HCT116 (cell line): ENCODE results near the gene GINS3. TPM values are rescaled to one million over a fixed set of nuclear protein-coding genes. Genes with fewer than 3 reads are reported as not detected.

Experiments used
- ATAC-seq: fragments of 200-7000 bp; cut with Tn5 transposase; 2 replicates; pipeline ENCODE4 v1.9.1; 2020; ENCODE audit warnings: mild to moderate bottlenecking, moderate library complexity
- BruUV-seq: library from RNA; stranded (reverse); fragments of 400-500 nt; replicated peaks from 2 replicates; lab custom pipeline; 2021; lab: Mats Ljungman, UMichigan
- CTCF ChIA-PET: fragments of 300-600 bp; sonication (Branson Sonifier 250); formaldehyde crosslinking; loops from one replicate; lab custom pipeline; 2021; ENCODE audit warnings: antibody characterized with exemption; lab: Charles Lee
- POLR2A ChIA-PET: fragments of 300-600, 350-600 bp; sonication (Branson Sonifier 250); formaldehyde crosslinking; loops from one replicate; lab custom pipeline; 2021; ENCODE audit warnings: antibody characterized with exemption; lab: Charles Lee
- RAD21 ChIA-PET, 2 experiments: fragments of 300-600 bp; sonication (Branson Sonifier 250); formaldehyde crosslinking; loops; one replicate each; lab custom pipeline; 2023; ENCODE audit warnings: low total read pairs in 2 of 2; ENCODE audit not compliant: uncharacterized antibody in 2 of 2, unreplicated experiment in 2 of 2, low non-redundant PET in 1 of 2; lab: Charles Lee
- DNase-seq: peaks from one replicate; pipeline ENCODE4 v3.0.0-alpha.2; 2010; ENCODE audit warnings: low read depth, low spot score
- H2AFZ ChIP-seq: fragments of 200-600 bp; shearing (Covaris generic), sonication (generic); 2 replicates; pipeline ENCODE4 v1.6.1; 2017; ENCODE audit warnings: low read depth, mixed run types, mixed read lengths, antibody characterized with exemption, low read length; ENCODE audit not compliant: poor library complexity, severe bottlenecking
- H3K27ac ChIP-seq: 2 replicates; pipeline ENCODE4 v1.5.1; 2012; ENCODE audit warnings: low read depth, low read length
- H3K27me3 ChIP-seq: fragments of 200-600 bp; sonication (generic); 2 replicates; pipeline ENCODE4 v1.6.1; 2016; ENCODE audit warnings: mixed run types, low read length, mixed read lengths; ENCODE audit not compliant: insufficient read depth
- H3K36me3 ChIP-seq, 2 experiments: fragments of 200-500 bp in 1 of 2; fragments of 200-600 bp in 1 of 2; sonication (Bioruptor generic) in 1 of 2; sonication (generic) in 1 of 2; 2 replicates each; pipeline versions ENCODE4 v1.5.1 to v1.6.1; 2014 to 2016; ENCODE audit warnings: low read length in 2 of 2, inconsistent platforms in 1 of 2, mixed read lengths in 1 of 2, mixed run types in 1 of 2; ENCODE audit not compliant: insufficient read depth in 2 of 2, control insufficient read depth in 1 of 2
- H3K4me1 ChIP-seq, 2 experiments: fragments of 200-600 bp in 1 of 2; sonication (generic) in 1 of 2; 2 replicates each; pipeline versions ENCODE4 v1.5.1 to v1.6.1; 2012 to 2017; ENCODE audit warnings: low read length in 2 of 2, inconsistent platforms in 1 of 2, mild to moderate bottlenecking in 1 of 2, mixed read lengths in 1 of 2, mixed run types in 1 of 2, moderate library complexity in 1 of 2; ENCODE audit not compliant: insufficient read depth in 2 of 2, control insufficient read depth in 1 of 2
- H3K4me2 ChIP-seq: fragments of 200-600 bp; sonication (generic); 2 replicates; pipeline ENCODE4 v1.6.1; 2017; ENCODE audit warnings: mixed run types, low read length, mixed read lengths
- H3K4me3 ChIP-seq, 2 experiments: fragments of 200-600 bp in 1 of 2; sonication (generic) in 1 of 2; replicated peaks in 1 of 2; 2 replicates each; pipeline ENCODE4 v1.5.1; 2011 to 2016; ENCODE audit warnings: low read length in 2 of 2, control low read depth in 1 of 2, low read depth in 1 of 2, mild to moderate bottlenecking in 1 of 2, mixed read lengths in 1 of 2, mixed run types in 1 of 2
- H3K79me2 ChIP-seq: fragments of 200-600 bp; sonication (generic); 2 replicates; pipeline ENCODE4 v1.6.1; 2017; ENCODE audit warnings: mild to moderate bottlenecking, mixed run types, low read length, moderate library complexity, mixed read lengths; ENCODE audit not compliant: insufficient read depth
- H3K9ac ChIP-seq: fragments of 200-600 bp; sonication (generic); 2 replicates; pipeline ENCODE4 v1.6.1; 2016; ENCODE audit warnings: low read length, mixed read lengths
- H3K9me2 ChIP-seq: fragments of 200-600 bp; sonication (generic), shearing (Covaris generic); 2 replicates; pipeline ENCODE4 v1.6.1; 2017; ENCODE audit warnings: mixed run types, mild to moderate bottlenecking, moderate library complexity; ENCODE audit not compliant: insufficient read depth
- H3K9me3 ChIP-seq, 2 experiments: fragments of 200-500 bp in 1 of 2; fragments of 200-600 bp in 1 of 2; sonication (Bioruptor generic) in 1 of 2; sonication (generic) in 1 of 2; 2 replicates each; pipeline ENCODE4 v1.6.1; 2014 to 2017; ENCODE audit warnings: low read length in 2 of 2, mixed read lengths in 2 of 2, inconsistent platforms in 1 of 2, low read depth in 1 of 2, mild to moderate bottlenecking in 1 of 2, mixed run types in 1 of 2, moderate library complexity in 1 of 2; ENCODE audit not compliant: control insufficient read depth in 1 of 2, insufficient read depth in 1 of 2
- H4K20me1 ChIP-seq: fragments of 200-600 bp; sonication (generic), shearing (Covaris generic); 2 replicates; pipeline ENCODE4 v1.6.1; 2017; ENCODE audit warnings: mixed run types, mild to moderate bottlenecking, moderate library complexity; ENCODE audit not compliant: insufficient read depth
- CEBPB ChIP-seq: IDR thresholded peaks from 2 replicates; pipeline ENCODE4 v1.6.1; 2012; ENCODE audit warnings: low read depth
- CTCF ChIP-seq, 3 experiments: fragments of 200-600 bp in 1 of 3; sonication (generic) in 1 of 3; IDR thresholded peaks in 2 of 3; conservative IDR thresholded peaks in 1 of 3; 2 replicates each; pipeline ENCODE4 v1.5.1; 2012 to 2017; ENCODE audit warnings: low read depth in 2 of 3, low read length in 2 of 3, antibody characterized with exemption in 1 of 3, borderline replicate concordance in 1 of 3, control low read depth in 1 of 3, mild to moderate bottlenecking in 1 of 3, mixed read lengths in 1 of 3, mixed run types in 1 of 3, moderate library complexity in 1 of 3; ENCODE audit not compliant: insufficient read depth in 1 of 3
- EGR1 ChIP-seq: IDR thresholded peaks from 2 replicates; pipeline ENCODE4 v1.6.1; 2012; ENCODE audit warnings: low read depth
- EZH2 ChIP-seq: fragments of 200-600 bp; sonication (generic); IDR thresholded peaks from 2 replicates; pipeline ENCODE4 v1.6.1; 2017; ENCODE audit warnings: antibody characterized with exemption, mixed run types
- EZH2phosphoT487 ChIP-seq: fragments of 200-600 bp; IDR thresholded peaks from 2 replicates; pipeline ENCODE4 v1.6.1; 2018; ENCODE audit warnings: antibody characterized with exemption, borderline replicate concordance
- FOSL1 ChIP-seq: IDR thresholded peaks from 2 replicates; pipeline ENCODE4 v1.6.1; 2012; ENCODE audit warnings: low read depth
- JUND ChIP-seq: IDR thresholded peaks from 2 replicates; pipeline ENCODE4 v1.6.1; 2012
- POLR2A ChIP-seq: IDR thresholded peaks from 2 replicates; pipeline ENCODE4 v1.7.0; 2011; ENCODE audit warnings: borderline replicate concordance; ENCODE audit not compliant: insufficient read depth, insufficient read length; ENCODE audit errors: extremely low read depth
- POLR2AphosphoS5 ChIP-seq: IDR thresholded peaks from 2 replicates; pipeline ENCODE4 v1.6.1; 2011; ENCODE audit warnings: mild to moderate bottlenecking, low read depth, low read length, moderate library complexity
- RAD21 ChIP-seq: IDR thresholded peaks from 2 replicates; pipeline ENCODE4 v1.6.1; 2012; ENCODE audit warnings: low read depth, mild to moderate bottlenecking
- REST ChIP-seq: IDR thresholded peaks from 2 replicates; pipeline ENCODE4 v1.6.1; 2012; ENCODE audit warnings: low read depth
- SIN3A ChIP-seq: IDR thresholded peaks from 2 replicates; pipeline ENCODE4 v1.6.1; 2012; ENCODE audit warnings: low read depth
- SP1 ChIP-seq: IDR thresholded peaks from 2 replicates; pipeline ENCODE4 v1.6.1; 2012; ENCODE audit warnings: low read depth
- SRF ChIP-seq: IDR thresholded peaks from 2 replicates; pipeline ENCODE4 v1.6.1; 2012; ENCODE audit warnings: low read depth
- TCF7L2 ChIP-seq: IDR thresholded peaks from 2 replicates; pipeline ENCODE4 v1.7.0; 2011; ENCODE audit warnings: borderline replicate concordance, inconsistent platforms; ENCODE audit not compliant: insufficient read depth, insufficient read length; ENCODE audit errors: extremely low read depth
- YY1 ChIP-seq: IDR thresholded peaks from 2 replicates; pipeline ENCODE4 v1.6.1; 2011; ENCODE audit warnings: low read length, low read depth, moderate library complexity, mild to moderate bottlenecking; ENCODE audit not compliant: insufficient replicate concordance; ENCODE audit errors: extremely low read depth
- ZBTB33 ChIP-seq: IDR thresholded peaks from 2 replicates; pipeline ENCODE4 v1.6.1; 2011; ENCODE audit warnings: mild to moderate bottlenecking, low read length, moderate library complexity; ENCODE audit not compliant: insufficient replicate concordance; ENCODE audit errors: extremely low read depth
- intact Hi-C: fragments of 100-400 bp; cut with micrococcal nuclease; formaldehyde crosslinking; loops from 2 replicates; pipeline ENCODE4 v1.10.0; 2022
- total RNA-seq: library from RNA; stranded (reverse); gene quantifications from one replicate; pipeline ENCODE4 v1.2.1, GENCODE V29; 2021; ENCODE audit not compliant: unreplicated experiment

GINS3 gene
- total RNA-seq, 1 experiment from 2014 or later = 12.1 TPM

- no peak for TF ChIP-seq ZBTB33
- no peak for TF ChIP-seq TCF7L2
- no peak for TF ChIP-seq YY1
- no peak for TF ChIP-seq SP1
Measured at GRCh38 chr16:58377932-58378331, 14.3 kb upstream of the GINS3 start (continued).

- no peaks in the 10 kb centered on the region for H3K4me1 ChIP-seq
- RAD21 ChIA-PET = no interaction called here
- no peaks in the 10 kb centered on the region for H3K27me3 ChIP-seq
- H3K27ac ChIP-seq = no peak overlapping the region
- H3K4me2 ChIP-seq = no peak overlapping the region
- H3K4me3 ChIP-seq = no peak overlapping the region
- H3K79me2 ChIP-seq = no peaks in the 10 kb centered on the region
- H3K9me2 ChIP-seq = no peaks in the 10 kb centered on the region
- ATAC-seq (no peak), DNase-seq (no peak)
- intact Hi-C loops = no loop called here
- no peaks in the 10 kb centered on the region for H4K20me1 ChIP-seq
- CTCF ChIA-PET = no interaction called here
- H3K9me3 ChIP-seq = no peaks in the 10 kb centered on the region
- no peak overlapping the region for H3K9ac ChIP-seq
- no peaks in the 10 kb centered on the region for H3K36me3 ChIP-seq
- POLR2A ChIA-PET = no interaction called here
- no peak overlapping the region for H2AFZ ChIP-seq
- no TSS peak for BruUV-seq
- TF ChIP-seq JUND = no peak
- no peak for TF ChIP-seq YY1
- TF ChIP-seq REST = no peak
- no peak for TF ChIP-seq CEBPB
- no peak for TF ChIP-seq POLR2AphosphoS5
- no peak for TF ChIP-seq SRF
- no peak for TF ChIP-seq EGR1
- TF ChIP-seq POLR2A = no peak
- TF ChIP-seq FOSL1 = no peak
- no peak for TF ChIP-seq EZH2phosphoT487
- TF ChIP-seq RAD21 = no peak
- no peak for TF ChIP-seq SIN3A
- no peak for TF ChIP-seq TCF7L2
- TF ChIP-seq CTCF (IDR thresholded peaks at IDR 0.05 in 2 of 3, conservative IDR thresholded peaks at IDR 0.05 in 1 of 3; ENCODE audit: borderline replicate concordance in 1 of 3, insufficient read depth in 1 of 3, low read depth in 2 of 3, low read length in 2 of 3) = no peak
- no peak for TF ChIP-seq ZBTB33
- no peak for TF ChIP-seq EZH2
Measured at GRCh38 chr16:58378401-58378800, 13.9 kb upstream of the GINS3 start.
